Measurements from ENCODE around the gene DBN1. TPM values are rescaled to one million over a fixed set of nuclear protein-coding genes. Genes with fewer than 3 reads are reported as not detected.

DBN1 gene
- total RNA-seq, 1 donor from 2014 or later: 371 TPM

GRCh38 chr5:177499842-177500241 lies 26.4 kb upstream of the DBN1 start:
- TF ChIP-seq EZH2 (IDR thresholded peaks at IDR 0.05; ENCODE audit: insufficient read depth, low read length) (no peak), CTCF (IDR thresholded peaks at IDR 0.05; ENCODE audit: insufficient read depth, low read depth, low read length) (no peak)
- DNase-seq (ENCODE audit: low read depth): no peak
- no peak overlapping the region for H3K27ac ChIP-seq (ENCODE audit: low read depth, low read length)
- peak overlapping the region; percentile 63 for H3K4me3 Mint-ChIP-seq (ENCODE audit: unreplicated experiment)
- no peak overlapping the region for H2AFZ ChIP-seq (ENCODE audit: low read depth, low read length)
- peaks cover 6% of the 10 kb centered on the region for H4K20me1 ChIP-seq (ENCODE audit: insufficient read depth, low read length)
- H3K79me2 ChIP-seq (ENCODE audit: insufficient read depth, low read length): peaks cover 27% of the 10 kb centered on the region
- peaks cover 39% of the 10 kb centered on the region for H3K4me1 ChIP-seq (ENCODE audit: insufficient read depth, low read length)
- H3K4me2 ChIP-seq (ENCODE audit: low read length): no peak overlapping the region
- no peaks in the 10 kb centered on the region for H3K27me3 ChIP-seq (ENCODE audit: insufficient read depth, low read length)
- H3K27ac Mint-ChIP-seq (ENCODE audit: unreplicated experiment): peak overlapping the region; percentile 34
- no peak for FAIRE-seq
- H3K4me3 ChIP-seq (ENCODE audit: insufficient read depth, low read depth, low read length): no peak overlapping the region
- peaks cover 3% of the 10 kb centered on the region for H3K36me3 Mint-ChIP-seq (ENCODE audit: low read depth, unreplicated experiment)
- H3K4me1 Mint-ChIP-seq (ENCODE audit: low read depth, unreplicated experiment): peaks cover 35% of the 10 kb centered on the region
- no peak overlapping the region for H3K9ac ChIP-seq (ENCODE audit: low read length)
- H3K9me3 ChIP-seq (ENCODE audit: insufficient read depth, low read depth, low read length): no peaks in the 10 kb centered on the region
- H3K36me3 ChIP-seq (ENCODE audit: insufficient read depth, low read length): peaks cover 3% of the 10 kb centered on the region
- H3K9me3 Mint-ChIP-seq (ENCODE audit: unreplicated experiment): no peaks in the 10 kb centered on the region
- no peaks in the 10 kb centered on the region for H3K27me3 Mint-ChIP-seq (ENCODE audit: low read depth, unreplicated experiment)

- Mint-ChIP-seq H3K9me3 (ENCODE audit: unreplicated experiment) (no peaks in the 10 kb centered on the region), H3K36me3 (ENCODE audit: low read depth, unreplicated experiment) (peaks cover 3% of the 10 kb centered on the region), H3K4me3 (ENCODE audit: unreplicated experiment) (peak overlapping the region; percentile 80), H3K4me1 (ENCODE audit: low read depth, unreplicated experiment) (peaks cover 42% of the 10 kb centered on the region), H3K27me3 (ENCODE audit: low read depth, unreplicated experiment) (no peaks in the 10 kb centered on the region), H3K27ac (ENCODE audit: unreplicated experiment) (peak overlapping the region; percentile 75)
- Histone ChIP-seq H3K4me2 (ENCODE audit: low read length) (peak overlapping the region; percentile 96), H2AFZ (ENCODE audit: low read depth, low read length) (no peak overlapping the region), H4K20me1 (ENCODE audit: insufficient read depth, low read length) (peaks cover 19% of the 10 kb centered on the region), H3K36me3 (ENCODE audit: insufficient read depth, low read length) (peaks cover 11% of the 10 kb centered on the region), H3K27me3 (ENCODE audit: insufficient read depth, low read length) (no peaks in the 10 kb centered on the region), H3K79me2 (ENCODE audit: insufficient read depth, low read length) (peaks cover 41% of the 10 kb centered on the region), H3K9me3 (ENCODE audit: insufficient read depth, low read depth, low read length) (no peaks in the 10 kb centered on the region), H3K4me1 (ENCODE audit: insufficient read depth, low read length) (peaks cover 53% of the 10 kb centered on the region), H3K4me3 (ENCODE audit: insufficient read depth, low read depth, low read length) (peak overlapping the region; percentile 68), H3K9ac (ENCODE audit: low read length) (peak overlapping the region; percentile 89), H3K27ac (ENCODE audit: low read depth, low read length) (peak overlapping the region; percentile 77)
- FAIRE-seq (no peak), DNase-seq (ENCODE audit: low read depth) (no peak)
- TF ChIP-seq EZH2 (IDR thresholded peaks at IDR 0.05; ENCODE audit: insufficient read depth, low read length) (no peak), CTCF (IDR thresholded peaks at IDR 0.05; ENCODE audit: insufficient read depth, low read depth, low read length) (no peak)
Observed at GRCh38 chr5:177498013-177498787, 24.8 kb upstream of the DBN1 start.

All from astrocyte (in vitro differentiated cells and primary cell).